HepG2 (cell line): ENCODE results near the gene HNRNPH2. TPM values are rescaled to one million over a fixed set of nuclear protein-coding genes. Genes with fewer than 3 reads are reported as not detected.

Experiments
- ATAC-seq: fragments of 200-7000 bp; cut with Tn5 transposase; 3 replicates; pipeline ENCODE4 v1.9.1; 2020; ENCODE audit warnings: mild to moderate bottlenecking, moderate library complexity
- BruUV-seq: library from RNA; stranded (reverse); fragments of 400-500 nt; replicated peaks from 2 replicates; lab custom pipeline; 2021; lab: Mats Ljungman, UMichigan
- CTCF ChIA-PET: fragments of 300-600 bp; formaldehyde crosslinking; extraction: SDS; loops from one replicate; lab custom pipeline; 2021; ENCODE audit warnings: low total read pairs, inconsistent platforms, low intra/inter-chr PET ratio; lab: Yijun Ruan, JAX
- POLR2A ChIA-PET: fragments of 350-600 bp; sonication (Branson Sonifier 250); formaldehyde crosslinking; loops from one replicate; lab custom pipeline; 2020; ENCODE audit warnings: antibody characterized with exemption, inconsistent platforms; lab: Yijun Ruan, JAX
- DNase-seq: peaks from one replicate; pipeline ENCODE4 v3.0.0-alpha.2; 2015; ENCODE audit warnings: low spot score
- FAIRE-seq: peaks from 3 replicates; lab custom pipeline; 2011; peaks lifted over from hg19 to GRCh38; lab: Jason Lieb, UNC
- H2AFZ ChIP-seq: one replicate; pipeline ENCODE4 v1.6.1; 2011; ENCODE audit warnings: low read length, inconsistent platforms
- H3K27ac ChIP-seq: fragments of 300-600 bp; 3 replicates; pipeline ENCODE4 v1.8.0; 2011; ENCODE audit warnings: mixed run types, mild to moderate bottlenecking, mixed read lengths, low read length, inconsistent platforms; ENCODE audit not compliant: insufficient read depth; ENCODE audit errors: extremely low read length
- H3K27me3 ChIP-seq, 2 experiments: fragments of 200-600 bp in 1 of 2; 2 replicates in 1 of 2; 3 replicates in 1 of 2; pipeline versions ENCODE4 v1.6.0 to v1.8.0; 2011; ENCODE audit warnings: low read length in 2 of 2, mild to moderate bottlenecking in 2 of 2, moderate library complexity in 2 of 2, inconsistent platforms in 1 of 2; ENCODE audit not compliant: insufficient read depth in 2 of 2, control insufficient read depth in 1 of 2
- H3K36me3 ChIP-seq, 2 experiments: fragments of 200-600 bp in 1 of 2; replicated peaks in 1 of 2; 2 replicates in 1 of 2; 3 replicates in 1 of 2; pipeline versions ENCODE4 v1.5.1 to v1.8.0; 2011; ENCODE audit warnings: low read length in 2 of 2, inconsistent platforms in 1 of 2; ENCODE audit not compliant: insufficient read depth in 2 of 2, control insufficient read depth in 1 of 2
- H3K4me1 ChIP-seq: 2 replicates; pipeline ENCODE4 v1.5.1; 2012; ENCODE audit warnings: low read length, inconsistent platforms; ENCODE audit not compliant: insufficient read depth
- H3K4me2 ChIP-seq: 2 replicates; pipeline ENCODE4 v1.6.0; 2011; ENCODE audit warnings: low read depth, low read length, inconsistent platforms
- H3K4me3 ChIP-seq, 3 experiments: fragments of 200-600 bp in 1 of 3; sonication (generic), shearing (Covaris generic) in 1 of 3; replicated peaks in 1 of 3; 2 replicates each; pipeline ENCODE4 v1.5.1; 2011 to 2016; ENCODE audit warnings: low read length in 3 of 3, inconsistent platforms in 2 of 3, low read depth in 2 of 3, mild to moderate bottlenecking in 2 of 3, control low read depth in 1 of 3, mixed read lengths in 1 of 3; ENCODE audit not compliant: insufficient read depth in 1 of 3
- H3K79me2 ChIP-seq: one replicate; pipeline ENCODE4 v1.6.1; 2011; ENCODE audit warnings: low read length, inconsistent platforms; ENCODE audit not compliant: insufficient read depth
- H3K9ac ChIP-seq: 2 replicates; pipeline ENCODE4 v1.6.0; 2011; ENCODE audit warnings: mild to moderate bottlenecking, low read depth, low read length, inconsistent platforms; ENCODE audit not compliant: insufficient read depth
- H3K9me3 ChIP-seq: 2 replicates; pipeline ENCODE4 v1.5.1; 2012; ENCODE audit warnings: mild to moderate bottlenecking, low read length
- H4K20me1 ChIP-seq: 2 replicates; pipeline ENCODE4 v1.6.0; 2011; ENCODE audit warnings: inconsistent platforms, mild to moderate bottlenecking, low read length, moderate library complexity; ENCODE audit not compliant: insufficient read depth
- CREM ChIP-seq, 2 experiments: sonication (generic) in 1 of 2; formaldehyde crosslinking in 1 of 2; IDR thresholded peaks; 2 replicates each; pipeline versions ENCODE4 v1.4.0 to v1.6.1; 2016 to 2020; ENCODE audit warnings: antibody characterized with exemption in 1 of 2, mild to moderate bottlenecking in 1 of 2, missing genetic modification reagents in 1 of 2
- PCBP1 ChIP-seq: fragments of 200-400 bp; formaldehyde crosslinking; IDR thresholded peaks from 2 replicates; pipeline ENCODE4 v1.6.1; 2017; ENCODE audit warnings: mild to moderate bottlenecking, low read depth, low read length, borderline replicate concordance
- RFX1 ChIP-seq: fragments of 450-650 bp; IDR thresholded peaks from 2 replicates; pipeline ENCODE4 v1.6.1; 2017
- RFXAP ChIP-seq: sonication (generic); formaldehyde crosslinking; IDR thresholded peaks from 2 replicates; pipeline ENCODE4 v1.4.0; 2020; ENCODE audit warnings: missing genetic modification reagents, borderline replicate concordance
- TMF1 ChIP-seq: sonication (generic); formaldehyde crosslinking; IDR thresholded peaks from 2 replicates; pipeline ENCODE4 v1.8.1; 2022; ENCODE audit warnings: low read depth, missing genetic modification reagents
- ZNF230 ChIP-seq: sonication (generic); formaldehyde crosslinking; IDR thresholded peaks from 2 replicates; pipeline ENCODE4 v1.4.0; 2020; ENCODE audit warnings: mild to moderate bottlenecking, missing genetic modification reagents
- ZNF263 ChIP-seq: sonication (generic); formaldehyde crosslinking; IDR thresholded peaks from 2 replicates; pipeline ENCODE4 v1.4.0; 2020; ENCODE audit warnings: missing genetic modification reagents
- ZNF501 ChIP-seq: sonication (generic); formaldehyde crosslinking; IDR thresholded peaks from 2 replicates; pipeline ENCODE4 v1.5.1; 2020; ENCODE audit warnings: mild to moderate bottlenecking, moderate library complexity, missing genetic modification reagents
- ZNF510 ChIP-seq: sonication (generic); formaldehyde crosslinking; IDR thresholded peaks from 2 replicates; pipeline ENCODE4 v1.4.0; 2020; ENCODE audit warnings: low read depth, mild to moderate bottlenecking, missing genetic modification reagents
- ZSCAN22 ChIP-seq: sonication (generic); formaldehyde crosslinking; IDR thresholded peaks from 2 replicates; pipeline ENCODE4 v1.4.0; 2020; ENCODE audit warnings: mild to moderate bottlenecking, missing genetic modification reagents
- WGBS: methylation state at CpG from one replicate; pipeline ENCODE4 v1.1.6; 2017; ENCODE audit warnings: low lambda C conversion rate; 5-methylcytosine and 5-hydroxymethylcytosine counted together
- in situ Hi-C: cut with HindIII; loops from 2 replicates; pipeline ENCODE4 v1.10.0; 2017; ENCODE audit warnings: low pct_unique_long_range_greater_than_20kb; ENCODE audit not compliant: extremely low pct_ligation_motif_present
- intact Hi-C: fragments of 100-400 bp; cut with micrococcal nuclease; formaldehyde crosslinking; loops from one replicate; pipeline ENCODE4 v1.10.0; 2022; ENCODE audit not compliant: unreplicated experiment
- polyA plus RNA-seq, 8 experiments: library from polyadenylated mRNA; depleted of rRNA in 3 of 8; stranded (reverse) in 7 of 8; unstranded in 1 of 8; fragments of >200 nt; fragmentation: Illumina TruSeq in 4 of 8; extraction: Trizol in 4 of 8; gene quantifications; 2 replicates each; pipeline versions ENCODE4 v1.2.1 to v1.2.3, GENCODE V29; 2011 to 2016; ENCODE audit warnings: low read depth in 4 of 8, missing spikeins in 1 of 8, mixed read lengths in 1 of 8; ENCODE audit not compliant: insufficient read depth in 1 of 8
- total RNA-seq, 5 experiments: library from RNA; depleted of rRNA; stranded (reverse); fragments of >200 nt; fragmentation: Illumina TruSeq; extraction: Trizol; gene quantifications; 2 replicates each; pipeline ENCODE4 v1.2.3, GENCODE V29; 2016; ENCODE audit warnings: low read depth in 1 of 5
- TF ChIP-seq, protein P1 (sequence below): sonication (generic); formaldehyde crosslinking; IDR thresholded peaks from 2 replicates; pipeline ENCODE4 v1.4.0; 2020; ENCODE audit warnings: mild to moderate bottlenecking, missing genetic modification reagents
- TF ChIP-seq, protein P2 (sequence below): sonication (generic); formaldehyde crosslinking; IDR thresholded peaks from 2 replicates; pipeline ENCODE4 v1.9.0; 2021; ENCODE audit warnings: mild to moderate bottlenecking, missing genetic modification reagents
- TF ChIP-seq, protein P3 (sequence below): sonication (generic); formaldehyde crosslinking; IDR thresholded peaks from 2 replicates; pipeline ENCODE4 v1.5.1; 2020; ENCODE audit warnings: missing genetic modification reagents, mild to moderate bottlenecking, borderline replicate concordance

The HNRNPH2 gene
- total and polyA plus RNA-seq, 2 of the 13 experiments (the other 11 are each of a cell fraction or from before 2014, with no cell fraction given): 23.8 to 56.9 TPM

GRCh38 chrX:101417190-101417589 is 9.2 kb downstream of the HNRNPH2 start:
- Histone ChIP-seq H3K36me3 (peaks cover 0 to 8% of the 10 kb centered on the region in 2 experiments; a peak in 3 of 5 replicates), H3K4me2 (no peak overlapping the region), H4K20me1 (no peaks in the 10 kb centered on the region), H3K79me2 (peaks cover 2% of the 10 kb centered on the region), H3K4me3 (no peak overlapping the region), H3K9ac (no peak overlapping the region), H3K27ac (no peak overlapping the region), H2AFZ (no peak overlapping the region), H3K27me3 (no peaks in the 10 kb centered on the region; a peak in 1 of 5 replicates), H3K4me1 (no peaks in the 10 kb centered on the region), H3K9me3 (no peaks in the 10 kb centered on the region)
- WGBS: 78% methylated on average over 4 of the region's 4 CpGs
- no peak for ATAC-seq
- in situ Hi-C loops (no loop called here), intact Hi-C loops (no loop called here)
- no peak for TF ChIP-seq ZNF510 (CRISPR knock-in tag)
- no peak for TF ChIP-seq PCBP1
- TF ChIP-seq CREM (IDR thresholded peaks at IDR 0.05): no peak
- TF ChIP-seq CREM (CRISPR knock-in tag; IDR thresholded peaks at IDR 0.05): no peak
- TF ChIP-seq ZSCAN22 (CRISPR knock-in tag): no peak
- TF ChIP-seq RFXAP (CRISPR knock-in tag): no peak
- no peak for TF ChIP-seq ZNF230
- TF ChIP-seq ZNF263: no peak
- TF ChIP-seq TMF1 (CRISPR knock-in tag): no peak
- TF ChIP-seq, protein P1, sequence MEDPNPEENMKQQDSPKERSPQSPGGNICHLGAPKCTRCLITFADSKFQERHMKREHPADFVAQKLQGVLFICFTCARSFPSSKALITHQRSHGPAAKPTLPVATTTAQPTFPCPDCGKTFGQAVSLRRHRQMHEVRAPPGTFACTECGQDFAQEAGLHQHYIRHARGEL (CRISPR knock-in tag): no peak
- no peak for TF ChIP-seq RFX1
- TF ChIP-seq, protein P2, sequence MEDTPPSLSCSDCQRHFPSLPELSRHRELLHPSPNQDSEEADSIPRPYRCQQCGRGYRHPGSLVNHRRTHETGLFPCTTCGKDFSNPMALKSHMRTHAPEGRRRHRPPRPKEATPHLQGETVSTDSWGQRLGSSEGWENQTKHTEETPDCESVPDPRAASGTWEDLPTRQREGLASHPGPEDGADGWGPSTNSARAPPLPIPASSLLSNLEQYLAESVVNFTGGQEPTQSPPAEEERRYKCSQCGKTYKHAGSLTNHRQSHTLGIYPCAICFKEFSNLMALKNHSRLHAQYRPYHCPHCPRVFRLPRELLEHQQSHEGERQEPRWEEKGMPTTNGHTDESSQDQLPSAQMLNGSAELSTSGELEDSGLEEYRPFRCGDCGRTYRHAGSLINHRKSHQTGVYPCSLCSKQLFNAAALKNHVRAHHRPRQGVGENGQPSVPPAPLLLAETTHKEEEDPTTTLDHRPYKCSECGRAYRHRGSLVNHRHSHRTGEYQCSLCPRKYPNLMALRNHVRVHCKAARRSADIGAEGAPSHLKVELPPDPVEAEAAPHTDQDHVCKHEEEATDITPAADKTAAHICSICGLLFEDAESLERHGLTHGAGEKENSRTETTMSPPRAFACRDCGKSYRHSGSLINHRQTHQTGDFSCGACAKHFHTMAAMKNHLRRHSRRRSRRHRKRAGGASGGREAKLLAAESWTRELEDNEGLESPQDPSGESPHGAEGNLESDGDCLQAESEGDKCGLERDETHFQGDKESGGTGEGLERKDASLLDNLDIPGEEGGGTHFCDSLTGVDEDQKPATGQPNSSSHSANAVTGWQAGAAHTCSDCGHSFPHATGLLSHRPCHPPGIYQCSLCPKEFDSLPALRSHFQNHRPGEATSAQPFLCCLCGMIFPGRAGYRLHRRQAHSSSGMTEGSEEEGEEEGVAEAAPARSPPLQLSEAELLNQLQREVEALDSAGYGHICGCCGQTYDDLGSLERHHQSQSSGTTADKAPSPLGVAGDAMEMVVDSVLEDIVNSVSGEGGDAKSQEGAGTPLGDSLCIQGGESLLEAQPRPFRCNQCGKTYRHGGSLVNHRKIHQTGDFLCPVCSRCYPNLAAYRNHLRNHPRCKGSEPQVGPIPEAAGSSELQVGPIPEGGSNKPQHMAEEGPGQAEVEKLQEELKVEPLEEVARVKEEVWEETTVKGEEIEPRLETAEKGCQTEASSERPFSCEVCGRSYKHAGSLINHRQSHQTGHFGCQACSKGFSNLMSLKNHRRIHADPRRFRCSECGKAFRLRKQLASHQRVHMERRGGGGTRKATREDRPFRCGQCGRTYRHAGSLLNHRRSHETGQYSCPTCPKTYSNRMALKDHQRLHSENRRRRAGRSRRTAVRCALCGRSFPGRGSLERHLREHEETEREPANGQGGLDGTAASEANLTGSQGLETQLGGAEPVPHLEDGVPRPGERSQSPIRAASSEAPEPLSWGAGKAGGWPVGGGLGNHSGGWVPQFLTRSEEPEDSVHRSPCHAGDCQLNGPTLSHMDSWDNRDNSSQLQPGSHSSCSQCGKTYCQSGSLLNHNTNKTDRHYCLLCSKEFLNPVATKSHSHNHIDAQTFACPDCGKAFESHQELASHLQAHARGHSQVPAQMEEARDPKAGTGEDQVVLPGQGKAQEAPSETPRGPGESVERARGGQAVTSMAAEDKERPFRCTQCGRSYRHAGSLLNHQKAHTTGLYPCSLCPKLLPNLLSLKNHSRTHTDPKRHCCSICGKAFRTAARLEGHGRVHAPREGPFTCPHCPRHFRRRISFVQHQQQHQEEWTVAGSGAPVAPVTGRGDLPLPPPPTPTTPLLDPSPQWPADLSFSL (CRISPR knock-in tag): no peak
- TF ChIP-seq ZNF501 (CRISPR knock-in tag): no peak
- TF ChIP-seq, protein P3, sequence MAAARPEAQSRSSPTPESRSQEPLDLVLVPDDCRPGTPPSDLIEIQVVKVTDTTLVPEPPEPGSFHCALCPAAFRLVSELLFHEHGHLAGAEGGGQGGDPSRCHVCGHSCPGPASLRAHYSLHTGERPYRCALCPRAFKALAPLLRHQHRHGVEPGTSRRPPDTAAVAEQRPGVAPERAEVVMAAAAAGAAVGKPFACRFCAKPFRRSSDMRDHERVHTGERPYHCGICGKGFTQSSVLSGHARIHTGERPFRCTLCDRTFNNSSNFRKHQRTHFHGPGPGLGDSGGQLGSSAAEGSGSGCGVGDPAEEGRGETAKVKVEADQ (CRISPR knock-in tag): no peak
- no peak for FAIRE-seq
- no peak for DNase-seq
- CTCF ChIA-PET: no interaction called here
- POLR2A ChIA-PET: no interaction called here
- no TSS peak for BruUV-seq
